Cardiac fibroblast (primary cell): ENCODE results near the gene CDHR5.

Experiments used
- DNase-seq, 2 donors: peaks; one replicate each; pipeline versions ENCODE4 v3.0.0 to v3.0.0-alpha.2; 2010; ENCODE audit warnings: low read depth in 2 of 2
- H3K4me3 ChIP-seq, 2 donors: replicated peaks in 1 of 2; 1 replicate in 1 of 2; 2 replicates in 1 of 2; pipeline ENCODE4 v1.5.1; 2011; ENCODE audit warnings: low read depth in 2 of 2, low read length in 2 of 2, mild to moderate bottlenecking in 2 of 2, moderate library complexity in 1 of 2
- CTCF ChIP-seq: IDR thresholded peaks from one replicate; pipeline ENCODE4 v1.5.1; 2011; ENCODE audit warnings: low read depth, mild to moderate bottlenecking, low read length, inconsistent platforms

CDHR5 gene

GRCh38 chr11:643849-644738 lies 19.3 kb upstream of the CDHR5 start:
- no peak overlapping the region for H3K4me3 ChIP-seq
- no peak for DNase-seq
- TF ChIP-seq CTCF = no peak

GRCh38 chr11:643366-643765 lies 18.6 kb upstream of the CDHR5 start:
- no peak for DNase-seq
- H3K4me3 ChIP-seq = no peak overlapping the region
- no peak for TF ChIP-seq CTCF

GRCh38 chr11:641806-642370 lies 17.1 kb upstream of the CDHR5 start:
- no peak for TF ChIP-seq CTCF
- no peak overlapping the region for H3K4me3 ChIP-seq
- no peak for DNase-seq

GRCh38 chr11:640021-640706 lies 15.4 kb upstream of the CDHR5 start:
- no peak for DNase-seq
- TF ChIP-seq CTCF = no peak
- H3K4me3 ChIP-seq = no peak overlapping the region

GRCh38 chr11:639332-639955 lies 14.7 kb upstream of the CDHR5 start:
- H3K4me3 ChIP-seq = no peak overlapping the region
- DNase-seq = no peak
- no peak for TF ChIP-seq CTCF

GRCh38 chr11:638631-639331 lies 14.0 kb upstream of the CDHR5 start:
- H3K4me3 ChIP-seq = no peak overlapping the region
- TF ChIP-seq CTCF = no peak
- DNase-seq = peak in 1 of 2 donors; percentile 42
